PC-3 (cell line): ENCODE measurements around the gene RPS25.

Experiments used
- CTCF ChIP-seq: fragments of 300-600 bp; sonication (generic); conservative IDR thresholded peaks from 2 replicates; pipeline ENCODE4 v1.5.1; 2017; ENCODE audit warnings: antibody characterized with exemption, low read depth, mild to moderate bottlenecking, low read length
- EZH2phosphoT487 ChIP-seq: fragments of 300-600 bp; sonication (generic); IDR thresholded peaks from 2 replicates; pipeline ENCODE4 v1.6.1; 2018; ENCODE audit warnings: mild to moderate bottlenecking, antibody characterized with exemption, low read length, borderline replicate concordance

- TF ChIP-seq CTCF (no peak), EZH2phosphoT487 (no peak)
Observed at GRCh38 chr11:118980191-118980881, 37.8 kb downstream of the RPS25 start.
